ENCODE measurements around the gene NR1H2.

The NR1H2 gene

GRCh38 chr19:50356691-50357177 is 19.5 kb upstream of the NR1H2 start:
- TF ChIP-seq ZNF565 (CRISPR knock-in tag; conservative IDR thresholded peaks at IDR 0.05; ENCODE audit: low read depth) (no peak), ARNTL (CRISPR knock-in tag; IDR thresholded peaks at IDR 0.05; ENCODE audit: borderline replicate concordance, low read depth) (no peak), ISL1 (CRISPR knock-in tag; IDR thresholded peaks at IDR 0.05) (no peak), GLIS3 (CRISPR knock-in tag; IDR thresholded peaks at IDR 0.05) (no peak), OSR1 (CRISPR knock-in tag; IDR thresholded peaks at IDR 0.05) (no peak), TOX (CRISPR knock-in tag; IDR thresholded peaks at IDR 0.05; ENCODE audit: borderline replicate concordance) (no peak), ZFP30 (CRISPR knock-in tag; IDR thresholded peaks at IDR 0.05) (no peak), ZNF70 (CRISPR knock-in tag; IDR thresholded peaks at IDR 0.05) (no peak), ZNF8 (CRISPR knock-in tag; IDR thresholded peaks at IDR 0.05) (no peak), CSDC2 (CRISPR knock-in tag; IDR thresholded peaks at IDR 0.05) (no peak), SNAI2 (CRISPR knock-in tag; IDR thresholded peaks at IDR 0.05) (no peak), TCF4 (CRISPR knock-in tag; IDR thresholded peaks at IDR 0.05; ENCODE audit: borderline replicate concordance) (no peak), BACH2 (CRISPR knock-in tag; IDR thresholded peaks at IDR 0.05; ENCODE audit: borderline replicate concordance) (no peak), CSRNP3 (CRISPR knock-in tag; IDR thresholded peaks at IDR 0.05) (no peak), ZFP3 (CRISPR knock-in tag; IDR thresholded peaks at IDR 0.05) (no peak), RARB (CRISPR knock-in tag; IDR thresholded peaks at IDR 0.05) (no peak), ESRRG (CRISPR knock-in tag; IDR thresholded peaks at IDR 0.05) (no peak)
- TF ChIP-seq, protein P1, sequence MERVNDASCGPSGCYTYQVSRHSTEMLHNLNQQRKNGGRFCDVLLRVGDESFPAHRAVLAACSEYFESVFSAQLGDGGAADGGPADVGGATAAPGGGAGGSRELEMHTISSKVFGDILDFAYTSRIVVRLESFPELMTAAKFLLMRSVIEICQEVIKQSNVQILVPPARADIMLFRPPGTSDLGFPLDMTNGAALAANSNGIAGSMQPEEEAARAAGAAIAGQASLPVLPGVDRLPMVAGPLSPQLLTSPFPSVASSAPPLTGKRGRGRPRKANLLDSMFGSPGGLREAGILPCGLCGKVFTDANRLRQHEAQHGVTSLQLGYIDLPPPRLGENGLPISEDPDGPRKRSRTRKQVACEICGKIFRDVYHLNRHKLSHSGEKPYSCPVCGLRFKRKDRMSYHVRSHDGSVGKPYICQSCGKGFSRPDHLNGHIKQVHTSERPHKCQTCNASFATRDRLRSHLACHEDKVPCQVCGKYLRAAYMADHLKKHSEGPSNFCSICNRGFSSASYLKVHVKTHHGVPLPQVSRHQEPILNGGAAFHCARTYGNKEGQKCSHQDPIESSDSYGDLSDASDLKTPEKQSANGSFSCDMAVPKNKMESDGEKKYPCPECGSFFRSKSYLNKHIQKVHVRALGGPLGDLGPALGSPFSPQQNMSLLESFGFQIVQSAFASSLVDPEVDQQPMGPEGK (CRISPR knock-in tag; IDR thresholded peaks at IDR 0.05; ENCODE audit: borderline replicate concordance): no peak
- TF ChIP-seq, protein P2, sequence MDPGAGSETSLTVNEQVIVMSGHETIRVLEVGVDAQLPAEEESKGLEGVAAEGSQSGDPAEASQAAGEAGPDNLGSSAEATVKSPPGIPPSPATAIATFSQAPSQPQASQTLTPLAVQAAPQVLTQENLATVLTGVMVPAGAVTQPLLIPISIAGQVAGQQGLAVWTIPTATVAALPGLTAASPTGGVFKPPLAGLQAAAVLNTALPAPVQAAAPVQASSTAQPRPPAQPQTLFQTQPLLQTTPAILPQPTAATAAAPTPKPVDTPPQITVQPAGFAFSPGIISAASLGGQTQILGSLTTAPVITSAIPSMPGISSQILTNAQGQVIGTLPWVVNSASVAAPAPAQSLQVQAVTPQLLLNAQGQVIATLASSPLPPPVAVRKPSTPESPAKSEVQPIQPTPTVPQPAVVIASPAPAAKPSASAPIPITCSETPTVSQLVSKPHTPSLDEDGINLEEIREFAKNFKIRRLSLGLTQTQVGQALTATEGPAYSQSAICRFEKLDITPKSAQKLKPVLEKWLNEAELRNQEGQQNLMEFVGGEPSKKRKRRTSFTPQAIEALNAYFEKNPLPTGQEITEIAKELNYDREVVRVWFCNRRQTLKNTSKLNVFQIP (CRISPR knock-in tag; IDR thresholded peaks at IDR 0.05; ENCODE audit: borderline replicate concordance, low read depth): no peak
- TF ChIP-seq, protein P3, sequence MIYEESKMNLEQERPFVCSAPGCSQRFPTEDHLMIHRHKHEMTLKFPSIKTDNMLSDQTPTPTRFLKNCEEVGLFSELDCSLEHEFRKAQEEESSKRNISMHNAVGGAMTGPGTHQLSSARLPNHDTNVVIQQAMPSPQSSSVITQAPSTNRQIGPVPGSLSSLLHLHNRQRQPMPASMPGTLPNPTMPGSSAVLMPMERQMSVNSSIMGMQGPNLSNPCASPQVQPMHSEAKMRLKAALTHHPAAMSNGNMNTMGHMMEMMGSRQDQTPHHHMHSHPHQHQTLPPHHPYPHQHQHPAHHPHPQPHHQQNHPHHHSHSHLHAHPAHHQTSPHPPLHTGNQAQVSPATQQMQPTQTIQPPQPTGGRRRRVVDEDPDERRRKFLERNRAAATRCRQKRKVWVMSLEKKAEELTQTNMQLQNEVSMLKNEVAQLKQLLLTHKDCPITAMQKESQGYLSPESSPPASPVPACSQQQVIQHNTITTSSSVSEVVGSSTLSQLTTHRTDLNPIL (CRISPR knock-in tag; IDR thresholded peaks at IDR 0.05; ENCODE audit: low read depth): no peak
- ATAC-seq: no peak

DNA sequence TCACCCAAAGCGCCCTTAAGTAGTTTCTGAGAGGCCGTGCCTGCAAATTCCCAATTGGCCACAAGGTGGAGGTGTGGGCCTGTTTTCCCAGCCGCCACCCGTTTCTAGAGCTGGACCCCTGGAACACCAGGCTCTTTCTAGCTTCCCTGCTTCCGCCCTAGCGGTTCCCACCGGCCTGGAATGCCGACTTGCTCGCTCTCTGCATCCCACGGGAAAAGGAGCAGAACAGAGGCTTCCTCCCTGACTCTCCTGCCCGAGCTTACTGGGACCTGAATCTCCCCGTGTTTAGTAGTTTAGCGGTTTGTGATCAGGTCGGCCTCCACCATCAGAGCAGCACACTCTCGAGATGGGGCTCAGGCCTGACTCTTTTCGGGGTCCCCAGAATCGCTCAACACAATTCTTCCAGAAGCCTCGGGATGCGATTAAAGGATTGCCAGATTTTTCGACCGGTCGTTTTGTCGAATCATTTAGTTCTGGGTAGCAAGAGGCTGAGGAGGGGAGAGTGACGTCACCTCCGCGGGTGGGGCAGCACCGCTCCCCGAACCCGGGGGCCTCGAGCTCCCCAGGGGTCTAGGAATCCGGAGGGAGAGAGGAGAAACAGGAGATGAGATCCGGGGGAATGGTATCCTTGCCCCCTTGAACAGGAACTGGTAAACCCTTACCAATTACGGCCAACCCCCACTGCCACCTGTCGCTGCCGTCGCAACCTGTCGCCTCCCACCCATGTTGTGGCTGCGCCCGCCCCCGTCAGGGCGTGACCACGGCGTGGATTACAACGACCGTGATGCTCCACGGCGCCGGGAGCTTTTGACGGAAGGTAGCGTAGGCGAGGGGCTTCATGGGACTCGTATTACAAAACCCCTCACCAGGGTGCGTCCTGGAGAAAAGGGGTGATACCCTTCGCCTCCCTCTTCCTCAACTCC is 18.8 kb upstream of the NR1H2 start:
- TF ChIP-seq TCF4 (CRISPR knock-in tag; IDR thresholded peaks at IDR 0.05; ENCODE audit: borderline replicate concordance) (no peak), RARB (CRISPR knock-in tag; IDR thresholded peaks at IDR 0.05) (no peak), SNAI2 (CRISPR knock-in tag; IDR thresholded peaks at IDR 0.05) (no peak), ZFP30 (CRISPR knock-in tag; IDR thresholded peaks at IDR 0.05) (no peak), GLIS3 (CRISPR knock-in tag; IDR thresholded peaks at IDR 0.05) (no peak), TOX (CRISPR knock-in tag; IDR thresholded peaks at IDR 0.05; ENCODE audit: borderline replicate concordance) (no peak), ESRRG (CRISPR knock-in tag; IDR thresholded peaks at IDR 0.05) (no peak), ZNF565 (CRISPR knock-in tag; conservative IDR thresholded peaks at IDR 0.05; ENCODE audit: low read depth) (no peak), ZNF70 (CRISPR knock-in tag; IDR thresholded peaks at IDR 0.05) (no peak), ZNF8 (CRISPR knock-in tag; IDR thresholded peaks at IDR 0.05) (no peak), BACH2 (CRISPR knock-in tag; IDR thresholded peaks at IDR 0.05; ENCODE audit: borderline replicate concordance) (no peak), ZFP3 (CRISPR knock-in tag; IDR thresholded peaks at IDR 0.05) (no peak), ZC3H10 (CRISPR knock-in tag; IDR thresholded peaks at IDR 0.05) (no peak), CSDC2 (CRISPR knock-in tag; IDR thresholded peaks at IDR 0.05) (no peak), OSR1 (CRISPR knock-in tag; IDR thresholded peaks at IDR 0.05) (no peak)
- TF ChIP-seq, protein P2 (CRISPR knock-in tag; IDR thresholded peaks at IDR 0.05; ENCODE audit: borderline replicate concordance, low read depth): no peak
- TF ChIP-seq, protein P1 (CRISPR knock-in tag; IDR thresholded peaks at IDR 0.05; ENCODE audit: borderline replicate concordance): no peak; the same call in 1 of the 2 replicates
- TF ChIP-seq, protein P3 (CRISPR knock-in tag; IDR thresholded peaks at IDR 0.05; ENCODE audit: low read depth): no peak
- ATAC-seq: peak; percentile 89

Measured in SK-N-SH treated with all-trans-retinoic acid at 6 μM for 48 hours (cell line).